Measurements from ENCODE around the gene REEP3.

The REEP3 gene

DNA sequence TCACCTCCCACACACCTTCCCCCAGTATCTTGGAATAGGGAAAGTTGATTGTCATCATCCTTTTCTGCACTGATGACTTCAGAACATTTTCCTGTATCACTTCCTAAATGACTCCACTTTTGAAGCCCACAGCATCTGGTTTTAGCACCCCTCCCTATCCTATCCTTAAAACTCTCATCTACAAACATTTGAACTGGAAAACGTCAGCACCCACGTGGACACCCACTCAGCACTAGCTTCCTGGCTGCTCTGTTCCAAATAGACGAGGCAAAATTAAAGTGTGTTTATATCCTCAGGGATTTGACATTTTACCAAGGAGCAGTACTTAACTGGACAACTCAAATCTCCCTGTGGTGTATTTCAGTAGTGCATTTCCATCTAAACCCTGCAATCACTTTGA, 73.9 kb downstream of the REEP3 start:
- H3K4me3 ChIP-seq (ENCODE audit: low read depth, low read length), result no peak overlapping the region
- H3K9me3 ChIP-seq (ENCODE audit: control insufficient read depth, insufficient read depth, low read length), result no peaks in the 10 kb centered on the region
- H3K27me3 ChIP-seq (ENCODE audit: control insufficient read depth, insufficient read depth, low read length), result no peaks in the 10 kb centered on the region

DNA sequence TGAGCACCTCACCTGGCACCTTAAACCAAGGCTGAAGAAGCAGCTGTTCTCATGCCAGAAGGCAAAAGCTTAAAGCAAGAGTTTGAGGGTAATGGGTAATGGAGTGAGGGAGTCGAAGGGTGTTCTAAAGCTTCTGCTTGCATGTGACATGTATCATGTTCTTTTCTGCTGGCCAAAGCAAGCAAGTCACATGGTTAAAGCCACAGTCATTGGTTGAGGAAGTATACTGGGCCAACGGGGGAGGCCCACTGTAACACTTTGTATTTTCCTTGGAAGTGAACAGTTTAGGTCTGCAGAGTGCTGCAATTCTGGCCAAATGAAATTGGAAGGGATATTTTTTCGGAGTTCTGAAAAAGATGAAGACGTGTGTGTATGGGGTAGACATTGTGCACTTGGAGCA, 75.7 kb downstream of the REEP3 start:
- no peaks in the 10 kb centered on the region for H3K4me1 ChIP-seq (ENCODE audit: control insufficient read depth, insufficient read depth, low read length)
- no peaks in the 10 kb centered on the region for H3K9me3 ChIP-seq (ENCODE audit: control insufficient read depth, insufficient read depth, low read length)
- no peak overlapping the region for H3K9ac ChIP-seq (ENCODE audit: low read depth, low read length)
- no peak overlapping the region for H3K4me3 ChIP-seq (ENCODE audit: low read depth, low read length)
- no peaks in the 10 kb centered on the region for H3K27me3 ChIP-seq (ENCODE audit: control insufficient read depth, insufficient read depth, low read length)
- H3K36me3 ChIP-seq (ENCODE audit: control insufficient read depth, insufficient read depth, low read length), result no peaks in the 10 kb centered on the region

More for the DNA sequence above, 73.9 kb downstream of the REEP3 start:
- no peak overlapping the region for H3K9ac ChIP-seq (ENCODE audit: low read depth, low read length)
- H3K36me3 ChIP-seq (ENCODE audit: control insufficient read depth, insufficient read depth, low read length), result no peaks in the 10 kb centered on the region
- H3K4me1 ChIP-seq (ENCODE audit: control insufficient read depth, insufficient read depth, low read length), result no peaks in the 10 kb centered on the region

- H3K27me3 ChIP-seq (ENCODE audit: control insufficient read depth, insufficient read depth, low read length), result no peaks in the 10 kb centered on the region
- no peaks in the 10 kb centered on the region for H3K4me1 ChIP-seq (ENCODE audit: control insufficient read depth, insufficient read depth, low read length)
- H3K4me3 ChIP-seq (ENCODE audit: low read depth, low read length), result no peak overlapping the region
- no peaks in the 10 kb centered on the region for H3K36me3 ChIP-seq (ENCODE audit: control insufficient read depth, insufficient read depth, low read length)
- H3K9me3 ChIP-seq (ENCODE audit: control insufficient read depth, insufficient read depth, low read length), result no peaks in the 10 kb centered on the region
- no peak overlapping the region for H3K9ac ChIP-seq (ENCODE audit: low read depth, low read length)
Observed at GRCh38 chr10:63600540-63600939, 79.3 kb downstream of the REEP3 start.

DNA sequence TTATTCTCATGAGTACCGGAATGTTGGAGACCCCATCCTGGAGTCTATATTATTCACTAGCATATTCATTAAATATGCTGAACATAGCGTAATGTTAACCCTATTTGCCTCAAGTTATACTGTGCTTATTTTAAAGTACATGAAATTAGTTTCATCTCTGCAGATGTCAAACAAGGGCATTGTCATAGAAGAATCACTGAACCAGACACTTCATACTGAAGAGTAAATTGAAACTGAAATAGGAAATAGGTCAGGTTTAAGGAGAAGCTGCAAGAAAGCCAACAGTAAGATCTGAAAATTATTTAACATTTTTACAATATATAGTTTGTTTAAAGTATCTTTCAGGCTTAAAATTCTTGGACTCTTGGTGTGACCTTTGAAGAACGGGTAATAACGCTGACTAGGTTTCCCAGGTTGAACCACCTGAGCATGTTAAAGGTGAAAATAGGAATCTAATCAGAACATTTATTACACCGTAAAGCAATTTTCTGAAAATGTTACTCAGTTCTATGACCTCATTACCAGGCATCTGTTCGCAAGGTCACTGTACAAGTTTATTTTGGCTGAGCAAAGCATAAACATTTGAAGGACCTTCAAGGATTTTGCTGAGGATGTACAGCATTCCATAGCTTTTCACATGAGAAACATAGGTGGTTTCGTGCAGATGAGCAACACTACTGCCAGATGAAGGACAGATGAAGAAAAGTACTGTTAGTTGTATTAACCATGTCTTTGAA, 82.7 kb downstream of the REEP3 start:
- no peaks in the 10 kb centered on the region for H3K36me3 ChIP-seq (ENCODE audit: control insufficient read depth, insufficient read depth, low read length)
- H3K9me3 ChIP-seq (ENCODE audit: control insufficient read depth, insufficient read depth, low read length), result no peaks in the 10 kb centered on the region
- H3K4me3 ChIP-seq (ENCODE audit: low read depth, low read length), result no peak overlapping the region
- H3K27me3 ChIP-seq (ENCODE audit: control insufficient read depth, insufficient read depth, low read length), result no peaks in the 10 kb centered on the region
- no peaks in the 10 kb centered on the region for H3K4me1 ChIP-seq (ENCODE audit: control insufficient read depth, insufficient read depth, low read length)
- no peak overlapping the region for H3K9ac ChIP-seq (ENCODE audit: low read depth, low read length)

GRCh38 chr10:63605197-63605967, 84.2 kb downstream of the REEP3 start:
- H3K4me1 ChIP-seq (ENCODE audit: control insufficient read depth, insufficient read depth, low read length), result no peaks in the 10 kb centered on the region
- H3K4me3 ChIP-seq (ENCODE audit: low read depth, low read length), result no peak overlapping the region
- H3K9me3 ChIP-seq (ENCODE audit: control insufficient read depth, insufficient read depth, low read length), result no peaks in the 10 kb centered on the region
- no peaks in the 10 kb centered on the region for H3K36me3 ChIP-seq (ENCODE audit: control insufficient read depth, insufficient read depth, low read length)
- no peaks in the 10 kb centered on the region for H3K27me3 ChIP-seq (ENCODE audit: control insufficient read depth, insufficient read depth, low read length)
- no peak overlapping the region for H3K9ac ChIP-seq (ENCODE audit: low read depth, low read length)

GRCh38 chr10:63608511-63608910, 87.3 kb downstream of the REEP3 start:
- Histone ChIP-seq H3K36me3 (ENCODE audit: control insufficient read depth, insufficient read depth, low read length) (no peaks in the 10 kb centered on the region), H3K9ac (ENCODE audit: low read depth, low read length) (no peak overlapping the region), H3K9me3 (ENCODE audit: control insufficient read depth, insufficient read depth, low read length) (no peaks in the 10 kb centered on the region), H3K4me3 (ENCODE audit: low read depth, low read length) (no peak overlapping the region), H3K27me3 (ENCODE audit: control insufficient read depth, insufficient read depth, low read length) (no peaks in the 10 kb centered on the region), H3K4me1 (ENCODE audit: control insufficient read depth, insufficient read depth, low read length) (no peaks in the 10 kb centered on the region)

GRCh38 chr10:63611078-63611477, 89.9 kb downstream of the REEP3 start:
- H3K4me1 ChIP-seq (ENCODE audit: control insufficient read depth, insufficient read depth, low read length), result no peaks in the 10 kb centered on the region
- no peaks in the 10 kb centered on the region for H3K27me3 ChIP-seq (ENCODE audit: control insufficient read depth, insufficient read depth, low read length)
- H3K4me3 ChIP-seq (ENCODE audit: low read depth, low read length), result no peak overlapping the region
- H3K9me3 ChIP-seq (ENCODE audit: control insufficient read depth, insufficient read depth, low read length), result no peaks in the 10 kb centered on the region
- no peaks in the 10 kb centered on the region for H3K36me3 ChIP-seq (ENCODE audit: control insufficient read depth, insufficient read depth, low read length)
- H3K9ac ChIP-seq (ENCODE audit: low read depth, low read length), result no peak overlapping the region

GRCh38 chr10:63614371-63614891, 93.2 kb downstream of the REEP3 start:
- Histone ChIP-seq H3K9ac (ENCODE audit: low read depth, low read length) (no peak overlapping the region), H3K36me3 (ENCODE audit: control insufficient read depth, insufficient read depth, low read length) (no peaks in the 10 kb centered on the region), H3K27me3 (ENCODE audit: control insufficient read depth, insufficient read depth, low read length) (no peaks in the 10 kb centered on the region), H3K4me1 (ENCODE audit: control insufficient read depth, insufficient read depth, low read length) (peaks cover 3% of the 10 kb centered on the region), H3K9me3 (ENCODE audit: control insufficient read depth, insufficient read depth, low read length) (no peaks in the 10 kb centered on the region), H3K4me3 (ENCODE audit: low read depth, low read length) (no peak overlapping the region)

GRCh38 chr10:63618552-63618951, 97.4 kb downstream of the REEP3 start:
- H3K4me3 ChIP-seq (ENCODE audit: low read depth, low read length), result no peak overlapping the region

GRCh38 chr10:63619426-63619825, 98.2 kb downstream of the REEP3 start:
- no peaks in the 10 kb centered on the region for H3K27me3 ChIP-seq (ENCODE audit: control insufficient read depth, insufficient read depth, low read length)
- no peaks in the 10 kb centered on the region for H3K36me3 ChIP-seq (ENCODE audit: control insufficient read depth, insufficient read depth, low read length)
- H3K9me3 ChIP-seq (ENCODE audit: control insufficient read depth, insufficient read depth, low read length), result no peaks in the 10 kb centered on the region
- no peak overlapping the region for H3K9ac ChIP-seq (ENCODE audit: low read depth, low read length)
- H3K4me1 ChIP-seq (ENCODE audit: control insufficient read depth, insufficient read depth, low read length), result peaks cover 3% of the 10 kb centered on the region
- no peak overlapping the region for H3K4me3 ChIP-seq (ENCODE audit: low read depth, low read length)

More at GRCh38 chr10:63618552-63618951, 97.4 kb downstream of the REEP3 start:
- peaks cover 3% of the 10 kb centered on the region for H3K4me1 ChIP-seq (ENCODE audit: control insufficient read depth, insufficient read depth, low read length)
- no peaks in the 10 kb centered on the region for H3K27me3 ChIP-seq (ENCODE audit: control insufficient read depth, insufficient read depth, low read length)
- no peaks in the 10 kb centered on the region for H3K36me3 ChIP-seq (ENCODE audit: control insufficient read depth, insufficient read depth, low read length)
- H3K9ac ChIP-seq (ENCODE audit: low read depth, low read length), result no peak overlapping the region
- no peaks in the 10 kb centered on the region for H3K9me3 ChIP-seq (ENCODE audit: control insufficient read depth, insufficient read depth, low read length)

DNA sequence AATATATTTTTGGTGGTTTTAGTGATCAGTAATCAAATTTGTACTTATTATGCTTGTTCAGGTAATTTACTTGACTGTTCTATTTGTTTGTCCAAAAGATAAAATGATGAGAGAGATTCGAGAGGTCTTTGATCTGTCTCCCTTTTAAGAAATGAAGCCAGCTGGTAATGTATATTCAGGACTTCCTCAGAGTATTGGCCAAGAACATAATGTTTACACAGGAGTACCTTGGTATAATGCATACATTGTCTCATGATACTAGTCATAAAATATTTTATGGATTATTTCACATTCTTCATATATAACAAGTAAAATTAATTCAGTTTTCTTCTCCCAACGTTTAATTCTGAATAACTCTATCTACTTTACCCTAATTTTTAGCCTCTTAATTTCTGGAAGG, 100.9 kb downstream of the REEP3 start:
- no peaks in the 10 kb centered on the region for H3K36me3 ChIP-seq (ENCODE audit: control insufficient read depth, insufficient read depth, low read length)
- no peak overlapping the region for H3K4me3 ChIP-seq (ENCODE audit: low read depth, low read length)
- H3K4me1 ChIP-seq (ENCODE audit: control insufficient read depth, insufficient read depth, low read length), result peaks cover 3% of the 10 kb centered on the region
- no peaks in the 10 kb centered on the region for H3K27me3 ChIP-seq (ENCODE audit: control insufficient read depth, insufficient read depth, low read length)
- H3K9me3 ChIP-seq (ENCODE audit: control insufficient read depth, insufficient read depth, low read length), result no peaks in the 10 kb centered on the region
- H3K9ac ChIP-seq (ENCODE audit: low read depth, low read length), result no peak overlapping the region

DNA sequence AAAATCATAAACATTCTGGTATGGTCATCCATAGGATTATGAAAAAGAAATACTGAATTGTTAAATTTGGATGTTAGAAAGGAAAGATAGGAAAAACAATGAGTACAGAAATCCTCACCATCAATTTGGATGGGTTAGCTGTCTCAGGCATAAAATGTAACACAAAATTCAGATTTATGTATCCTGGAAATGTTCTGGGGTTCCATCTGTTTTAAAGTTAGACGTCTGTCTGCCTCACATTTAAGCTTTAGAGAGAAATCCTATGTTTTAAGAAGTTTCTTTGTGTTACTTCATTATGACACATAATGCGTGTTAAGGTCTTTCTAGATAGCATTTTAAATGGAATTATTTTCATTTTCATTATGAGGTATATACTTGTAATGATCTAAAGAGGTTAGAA, 103.5 kb downstream of the REEP3 start:
- no peaks in the 10 kb centered on the region for H3K9me3 ChIP-seq (ENCODE audit: control insufficient read depth, insufficient read depth, low read length)
- no peak overlapping the region for H3K9ac ChIP-seq (ENCODE audit: low read depth, low read length)
- no peaks in the 10 kb centered on the region for H3K27me3 ChIP-seq (ENCODE audit: control insufficient read depth, insufficient read depth, low read length)
- H3K4me1 ChIP-seq (ENCODE audit: control insufficient read depth, insufficient read depth, low read length), result peaks cover 15% of the 10 kb centered on the region
- H3K4me3 ChIP-seq (ENCODE audit: low read depth, low read length), result no peak overlapping the region
- no peaks in the 10 kb centered on the region for H3K36me3 ChIP-seq (ENCODE audit: control insufficient read depth, insufficient read depth, low read length)

Data from iPS-15b (cell line).